Measurements from ENCODE around the gene RITA1.

RITA1 gene

DNA sequence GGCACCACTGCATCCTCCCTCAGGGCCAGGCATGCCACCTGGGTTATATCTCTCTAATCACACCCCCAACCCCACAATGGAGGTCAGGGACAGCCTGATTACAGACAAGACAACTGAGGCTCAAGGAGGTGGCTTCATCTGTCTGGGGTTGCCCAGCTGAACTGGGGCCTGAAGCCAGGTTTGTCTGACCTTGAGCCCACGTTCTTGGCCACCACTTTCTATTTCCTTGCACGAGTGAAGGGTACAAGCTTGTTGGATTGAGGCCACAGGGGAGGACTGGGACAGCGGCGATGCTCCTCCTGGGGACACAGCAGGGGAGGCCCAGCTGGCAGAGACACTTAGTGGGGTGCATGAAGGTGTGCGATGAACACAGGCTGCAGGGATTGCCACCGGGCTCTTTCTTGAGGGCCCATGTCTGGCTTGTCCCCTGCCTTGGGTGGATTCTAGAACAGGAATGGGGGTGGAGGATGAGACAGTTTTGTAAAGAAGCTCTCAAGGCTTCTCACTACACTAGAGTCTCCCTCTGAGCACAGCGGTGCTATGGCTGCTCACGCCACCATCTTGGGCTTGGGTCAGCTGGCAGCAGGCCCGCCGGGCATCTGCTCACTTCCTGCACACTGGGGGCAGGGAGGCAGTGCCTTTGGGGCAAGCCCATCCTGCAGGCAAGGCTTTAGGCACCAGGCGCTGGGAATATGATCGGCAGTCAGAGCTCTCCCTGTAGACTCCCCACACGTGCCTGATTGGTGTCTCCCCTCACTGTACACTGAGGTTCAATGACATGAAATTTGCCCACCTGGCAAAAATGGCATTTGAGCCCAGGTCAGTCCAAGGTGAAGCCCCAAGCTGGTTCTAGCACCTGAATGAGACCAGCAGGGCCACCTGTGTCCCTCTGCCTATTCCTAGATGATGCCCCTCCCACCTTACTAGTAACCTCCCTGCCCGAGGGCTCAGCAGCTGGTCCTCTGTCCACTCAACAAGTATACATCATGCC lies 16.0 kb downstream of the RITA1 start:
- DNase-seq, result no peak
- peak overlapping the region; percentile 37 for H2AK5ac ChIP-seq (ENCODE audit: low read length, severe bottlenecking)
- H3K18ac ChIP-seq (ENCODE audit: low read depth in 1 of 2, low read length in 2 of 2), result no peak overlapping the region
- H3K4me2 ChIP-seq (ENCODE audit: low read length, poor library complexity, severe bottlenecking), result no peak overlapping the region
- H3K4me1 ChIP-seq (ENCODE audit: control insufficient read depth, insufficient read depth, low read depth, low read length), result peaks cover 18% of the 10 kb centered on the region
- H4K8ac ChIP-seq (ENCODE audit: low read length), result peak overlapping the region; percentile 30
- H2AFZ ChIP-seq (ENCODE audit: low read depth, low read length), result no peak overlapping the region
- H3K79me1 ChIP-seq (replicated peaks; ENCODE audit: low read length, poor library complexity, severe bottlenecking), result peaks cover 3% of the 10 kb centered on the region
- no peak overlapping the region for H4K91ac ChIP-seq (ENCODE audit: low read length)
- H3K9me3 ChIP-seq (ENCODE audit: control insufficient read depth, low read length), result no peaks in the 10 kb centered on the region
- no peak overlapping the region for H2BK15ac ChIP-seq (ENCODE audit: low read depth, poor library complexity, severe bottlenecking)
- no peak overlapping the region for H3K9ac ChIP-seq (ENCODE audit: low read length)
- peak overlapping the region; percentile 23 to 45 for H2BK12ac ChIP-seq (ENCODE audit: low read length in 2 of 2)
- no peak overlapping the region for H3K14ac ChIP-seq (ENCODE audit: low read length in 2 of 2)
- WGBS, result 95% methylated on average over 14 of the region's 14 CpGs
- no peaks in the 10 kb centered on the region for H3K27me3 ChIP-seq (ENCODE audit: control insufficient read depth in 1 of 2, insufficient read depth in 1 of 2, low read length in 2 of 2)
- no peak overlapping the region for H2BK5ac ChIP-seq (ENCODE audit: low read depth, low read length, poor library complexity, severe bottlenecking)
- no peak overlapping the region for H3K27ac ChIP-seq (ENCODE audit: low read length, poor library complexity, severe bottlenecking)
- H2BK120ac ChIP-seq (ENCODE audit: low read depth, low read length), result no peak overlapping the region
- H3K23ac ChIP-seq (ENCODE audit: low read length in 2 of 2), result no peak overlapping the region
- no peak overlapping the region for H3K4ac ChIP-seq (ENCODE audit: low read depth in 1 of 2, low read length in 2 of 2)
- H3K4me3 ChIP-seq (ENCODE audit: insufficient read depth in 1 of 2, low read depth in 1 of 2, low read length in 2 of 2), result no peak overlapping the region
- H3K36me3 ChIP-seq (ENCODE audit: control insufficient read depth in 1 of 2, insufficient read depth in 2 of 2, low read depth in 1 of 2, low read length in 2 of 2), result peaks cover 0 to 7% of the 10 kb centered on the region in 2 experiments

DNA sequence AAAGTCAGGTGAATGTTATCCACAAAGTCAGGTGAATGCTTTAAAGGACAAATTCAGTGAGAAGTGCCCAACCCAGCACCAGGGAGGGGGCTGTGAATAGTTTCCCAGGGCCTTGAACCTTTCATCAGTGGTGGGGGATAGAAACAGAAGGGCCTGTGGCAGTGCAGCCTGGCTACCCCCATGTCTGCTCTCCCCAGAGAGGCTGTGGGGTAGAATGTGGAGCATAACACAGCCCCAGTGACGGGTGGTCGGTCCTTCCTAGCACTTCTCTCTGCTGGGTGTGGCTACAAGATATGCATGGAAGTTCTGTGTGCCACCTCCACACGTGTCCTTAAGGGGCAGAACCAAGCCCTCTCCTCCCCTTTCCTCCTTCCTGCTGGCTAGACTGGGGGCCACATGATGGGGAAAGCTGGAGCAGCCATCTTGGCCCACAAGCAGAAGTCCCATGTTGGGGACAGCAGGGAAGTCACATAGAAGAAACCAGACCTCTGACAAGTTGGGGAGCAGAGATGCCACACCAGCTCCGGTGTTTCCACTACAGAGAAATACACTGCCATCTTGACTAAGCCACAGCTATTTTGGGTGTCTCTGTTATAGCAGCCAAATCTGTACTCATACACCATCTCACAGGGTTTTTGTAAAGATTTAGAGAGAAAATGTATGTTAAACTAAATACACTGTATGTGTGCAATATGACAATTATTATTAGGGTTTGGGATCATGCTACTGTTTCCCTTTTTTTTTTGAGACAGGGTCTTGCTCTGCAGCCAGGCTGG lies 17.0 kb downstream of the RITA1 start:
- Histone ChIP-seq H4K8ac (ENCODE audit: low read length) (no peak overlapping the region), H3K23ac (ENCODE audit: low read length in 2 of 2) (no peak overlapping the region), H3K4me1 (ENCODE audit: control insufficient read depth, insufficient read depth, low read depth, low read length) (peaks cover 12% of the 10 kb centered on the region), H3K4me3 (ENCODE audit: insufficient read depth in 1 of 2, low read depth in 1 of 2, low read length in 2 of 2) (no peak overlapping the region), H2AK5ac (ENCODE audit: low read length, severe bottlenecking) (no peak overlapping the region), H3K79me1 (replicated peaks; ENCODE audit: low read length, poor library complexity, severe bottlenecking) (no peaks in the 10 kb centered on the region), H3K27ac (ENCODE audit: low read length, poor library complexity, severe bottlenecking) (no peak overlapping the region), H2AFZ (ENCODE audit: low read depth, low read length) (no peak overlapping the region), H3K27me3 (ENCODE audit: control insufficient read depth in 1 of 2, insufficient read depth in 1 of 2, low read length in 2 of 2) (no peaks in the 10 kb centered on the region), H4K91ac (ENCODE audit: low read length) (peak overlapping the region; percentile 18), H3K4ac (ENCODE audit: low read depth in 1 of 2, low read length in 2 of 2) (no peak overlapping the region), H2BK12ac (ENCODE audit: low read length in 2 of 2) (peak overlapping the region in 1 of 2 experiments; percentile 45), H2BK5ac (ENCODE audit: low read depth, low read length, poor library complexity, severe bottlenecking) (no peak overlapping the region), H2BK15ac (ENCODE audit: low read depth, poor library complexity, severe bottlenecking) (no peak overlapping the region), H3K9ac (ENCODE audit: low read length) (no peak overlapping the region), H2BK120ac (ENCODE audit: low read depth, low read length) (no peak overlapping the region), H3K4me2 (ENCODE audit: low read length, poor library complexity, severe bottlenecking) (no peak overlapping the region), H3K9me3 (ENCODE audit: control insufficient read depth, low read length) (no peaks in the 10 kb centered on the region), H3K36me3 (ENCODE audit: control insufficient read depth in 1 of 2, insufficient read depth in 2 of 2, low read depth in 1 of 2, low read length in 2 of 2) (peaks cover 0 to 4% of the 10 kb centered on the region in 2 experiments), H3K14ac (ENCODE audit: low read length in 2 of 2) (no peak overlapping the region), H3K18ac (ENCODE audit: low read depth in 1 of 2, low read length in 2 of 2) (peak overlapping the region in 1 of 2 experiments; percentile 30)
- no peak for DNase-seq
- 76% methylated on average over 3 of the region's 4 CpGs for WGBS

DNA sequence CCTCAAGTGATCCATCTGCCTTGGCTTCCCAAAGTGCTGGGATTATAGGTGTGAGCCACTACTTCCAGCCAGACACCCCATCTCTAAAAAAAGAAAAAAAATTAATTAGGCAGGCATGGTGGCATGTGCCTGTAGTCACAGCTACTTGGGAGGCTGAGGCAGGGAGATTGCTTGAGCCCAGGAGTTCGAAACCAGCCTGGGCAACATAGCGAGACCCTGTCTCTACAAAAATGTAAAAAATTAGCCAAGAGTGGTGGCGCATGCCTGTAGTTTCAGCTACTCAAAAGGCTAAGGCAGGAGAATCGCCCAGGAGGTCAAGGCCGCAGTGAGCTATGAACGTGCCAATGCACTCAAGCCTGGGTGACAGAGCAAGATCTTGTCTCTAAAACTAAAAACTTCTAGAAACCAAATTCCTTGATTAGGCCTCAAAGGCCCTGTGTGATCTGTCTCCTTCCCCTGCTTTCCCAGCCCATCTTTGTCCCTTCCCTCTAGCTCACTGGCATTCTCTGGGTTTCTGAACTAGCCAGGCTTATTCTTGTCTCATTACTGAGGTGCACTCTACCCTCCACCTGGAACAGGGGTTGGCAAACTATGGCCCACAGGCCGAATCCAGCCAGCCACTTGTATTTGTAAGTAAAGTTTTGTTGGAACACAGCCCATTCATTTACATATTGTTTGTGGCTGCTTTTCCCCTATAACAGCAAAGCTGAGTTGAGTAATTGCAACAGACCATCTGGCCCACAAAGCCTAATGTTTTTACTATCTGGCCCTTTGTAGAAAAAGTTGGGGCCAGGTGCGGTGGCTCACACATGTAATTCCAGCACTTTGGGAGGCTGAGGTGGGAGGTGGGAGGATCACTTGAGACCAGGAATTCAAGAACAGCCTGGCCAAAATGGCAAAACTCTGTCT lies 18.6 kb downstream of the RITA1 start:
- peak overlapping the region in 1 of 2 experiments; percentile 48 for H2BK12ac ChIP-seq (ENCODE audit: low read length in 2 of 2)
- no peaks in the 10 kb centered on the region for H3K27me3 ChIP-seq (ENCODE audit: control insufficient read depth in 1 of 2, insufficient read depth in 1 of 2, low read length in 2 of 2)

More for the DNA sequence above, 18.6 kb downstream of the RITA1 start:
- Histone ChIP-seq H3K23ac (ENCODE audit: low read length in 2 of 2) (no peak overlapping the region), H3K4me1 (ENCODE audit: control insufficient read depth, insufficient read depth, low read depth, low read length) (peaks cover 8% of the 10 kb centered on the region), H3K9ac (ENCODE audit: low read length) (no peak overlapping the region), H2BK120ac (ENCODE audit: low read depth, low read length) (no peak overlapping the region), H3K4me3 (ENCODE audit: insufficient read depth in 1 of 2, low read depth in 1 of 2, low read length in 2 of 2) (no peak overlapping the region), H3K4ac (ENCODE audit: low read depth in 1 of 2, low read length in 2 of 2) (peak overlapping the region in 1 of 2 experiments; percentile 10), H2AFZ (ENCODE audit: low read depth, low read length) (no peak overlapping the region), H2AK5ac (ENCODE audit: low read length, severe bottlenecking) (no peak overlapping the region), H2BK15ac (ENCODE audit: low read depth, poor library complexity, severe bottlenecking) (peak overlapping the region; percentile 40), H4K8ac (ENCODE audit: low read length) (peak overlapping the region; percentile 1), H3K4me2 (ENCODE audit: low read length, poor library complexity, severe bottlenecking) (no peak overlapping the region), H3K9me3 (ENCODE audit: control insufficient read depth, low read length) (no peaks in the 10 kb centered on the region), H3K36me3 (ENCODE audit: control insufficient read depth in 1 of 2, insufficient read depth in 2 of 2, low read depth in 1 of 2, low read length in 2 of 2) (peaks cover 0 to 4% of the 10 kb centered on the region in 2 experiments), H3K27ac (ENCODE audit: low read length, poor library complexity, severe bottlenecking) (no peak overlapping the region), H4K91ac (ENCODE audit: low read length) (no peak overlapping the region), H3K18ac (ENCODE audit: low read depth in 1 of 2, low read length in 2 of 2) (peak overlapping the region in 1 of 2 experiments; percentile 55), H2BK5ac (ENCODE audit: low read depth, low read length, poor library complexity, severe bottlenecking) (no peak overlapping the region), H3K79me1 (replicated peaks; ENCODE audit: low read length, poor library complexity, severe bottlenecking) (no peaks in the 10 kb centered on the region), H3K14ac (ENCODE audit: low read length in 2 of 2) (no peak overlapping the region)
- 92% methylated on average over 7 of the region's 8 CpGs for WGBS
- peak; percentile 43 for DNase-seq

Data from mesenchymal stem cell (in vitro differentiated cells and primary cell).